NCI-H524 (cell line): ENCODE measurements around the gene NELFB.
A peak's percentile ranks its signal among the peaks of the same experiment; 100 is the strongest.

Experiments used
- DNase-seq, 2 experiments: peaks; one replicate each; lab custom pipeline; 2025; lab: John Stamatoyannopoulos, UW

Gene NELFB

DNA sequence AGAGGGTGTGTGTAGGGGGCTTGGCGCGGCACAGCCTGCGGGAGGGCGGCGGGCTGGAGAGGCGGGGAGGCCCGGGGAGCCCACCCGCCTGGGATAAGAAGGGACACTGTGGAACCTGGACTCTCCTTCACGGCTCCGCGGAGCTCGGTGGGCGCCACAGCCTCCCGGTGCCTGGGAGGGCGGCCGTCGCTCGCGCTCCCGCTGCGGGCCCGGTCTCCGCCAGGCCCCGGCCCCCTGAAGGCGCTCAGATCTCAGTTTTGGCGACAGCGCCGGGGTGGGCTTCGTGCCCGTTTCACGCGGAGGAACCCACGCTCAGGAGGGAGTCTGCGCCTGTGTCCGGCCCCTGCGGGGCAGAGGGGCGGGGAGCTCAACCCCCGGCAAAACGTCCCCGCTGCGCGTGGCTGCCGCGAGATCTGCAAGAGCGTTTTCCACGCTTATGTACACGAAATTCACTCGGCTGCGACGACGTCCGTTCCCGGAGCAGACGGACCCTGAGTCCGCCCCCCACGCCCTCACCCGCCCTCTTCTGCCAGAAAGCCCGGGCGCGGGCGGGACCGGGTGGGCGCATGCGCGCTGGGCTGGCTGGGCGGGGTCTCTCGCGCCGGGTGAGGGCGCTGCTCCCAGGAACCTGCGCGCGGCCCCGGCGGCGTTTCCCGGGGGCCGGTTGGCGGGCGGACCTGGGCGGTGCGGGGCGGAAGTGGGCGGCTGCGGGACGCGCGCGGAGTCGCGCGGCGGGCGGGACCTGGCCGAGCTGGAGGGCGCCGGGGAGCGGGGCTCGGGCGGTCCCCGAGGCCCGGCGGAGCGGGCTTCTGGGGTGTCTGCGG, at the start of gene NELFB:
Gene NELFB (plus strand): TSS at position 704 of the 824 bp plus-strand sequence.
- DNase-seq = peak; percentile 77 to 89

DNA sequence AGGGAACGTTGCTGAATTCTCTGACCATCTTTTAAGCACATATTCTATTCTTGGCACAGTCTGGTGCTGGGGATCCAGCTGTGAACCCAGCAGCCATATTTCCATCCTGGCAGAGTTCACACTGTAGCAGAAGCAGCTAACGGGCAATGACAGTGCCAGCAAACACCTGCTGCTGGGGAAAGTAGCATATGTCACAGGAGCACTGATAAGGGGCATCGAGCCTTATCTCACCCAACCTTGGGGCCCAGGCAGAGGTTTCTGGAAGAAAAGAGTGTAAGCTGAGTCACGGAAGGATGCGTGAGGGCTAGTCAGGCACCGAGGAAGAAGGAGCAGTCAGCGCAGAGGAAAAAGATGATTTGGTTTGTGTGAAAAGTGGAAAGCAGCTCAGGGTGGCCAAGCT, 48.5 kb upstream of the NELFB start:
- DNase-seq = no peak

DNA sequence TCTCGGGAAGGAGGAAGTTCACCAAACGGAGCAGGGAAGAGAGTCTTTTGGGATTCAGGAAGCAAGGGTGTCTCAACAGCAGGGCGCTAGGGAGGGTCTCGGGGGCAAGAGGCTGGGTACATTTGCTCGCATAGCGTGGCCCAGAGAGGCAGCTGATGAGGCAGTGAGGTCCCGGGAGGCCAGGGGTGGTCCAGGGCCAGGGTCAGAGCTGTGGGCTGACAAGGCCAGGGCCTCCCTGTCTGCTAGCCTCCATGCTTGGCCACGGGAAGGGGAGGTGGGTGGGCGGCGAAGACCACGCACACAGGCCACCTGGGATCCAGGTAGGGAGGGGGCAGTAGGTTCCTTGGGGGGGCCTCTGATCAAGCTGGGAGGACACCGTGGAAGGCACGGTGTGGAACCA, 43.6 kb upstream of the NELFB start:
- DNase-seq = no peak

DNA sequence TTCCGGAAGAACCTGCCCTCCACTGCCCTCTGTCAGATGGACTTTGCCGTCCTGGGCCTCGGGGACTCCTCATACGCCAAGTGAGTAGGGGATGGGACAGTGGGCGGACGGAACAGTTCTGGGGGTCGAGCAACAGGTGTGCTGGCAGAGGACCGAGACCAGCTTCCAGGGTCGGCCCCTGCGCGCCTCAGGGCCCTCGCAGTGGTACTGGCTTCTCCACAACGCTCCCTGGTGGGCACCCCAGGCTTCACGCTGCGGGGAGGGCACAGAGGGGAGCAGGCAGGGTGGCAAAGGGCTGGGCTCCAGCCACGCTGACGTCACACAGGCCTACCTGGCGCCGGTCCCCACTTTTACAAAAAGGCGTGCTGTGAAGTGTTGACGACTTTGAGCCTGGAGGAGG, 42.6 kb upstream of the NELFB start:
- DNase-seq = no peak

DNA sequence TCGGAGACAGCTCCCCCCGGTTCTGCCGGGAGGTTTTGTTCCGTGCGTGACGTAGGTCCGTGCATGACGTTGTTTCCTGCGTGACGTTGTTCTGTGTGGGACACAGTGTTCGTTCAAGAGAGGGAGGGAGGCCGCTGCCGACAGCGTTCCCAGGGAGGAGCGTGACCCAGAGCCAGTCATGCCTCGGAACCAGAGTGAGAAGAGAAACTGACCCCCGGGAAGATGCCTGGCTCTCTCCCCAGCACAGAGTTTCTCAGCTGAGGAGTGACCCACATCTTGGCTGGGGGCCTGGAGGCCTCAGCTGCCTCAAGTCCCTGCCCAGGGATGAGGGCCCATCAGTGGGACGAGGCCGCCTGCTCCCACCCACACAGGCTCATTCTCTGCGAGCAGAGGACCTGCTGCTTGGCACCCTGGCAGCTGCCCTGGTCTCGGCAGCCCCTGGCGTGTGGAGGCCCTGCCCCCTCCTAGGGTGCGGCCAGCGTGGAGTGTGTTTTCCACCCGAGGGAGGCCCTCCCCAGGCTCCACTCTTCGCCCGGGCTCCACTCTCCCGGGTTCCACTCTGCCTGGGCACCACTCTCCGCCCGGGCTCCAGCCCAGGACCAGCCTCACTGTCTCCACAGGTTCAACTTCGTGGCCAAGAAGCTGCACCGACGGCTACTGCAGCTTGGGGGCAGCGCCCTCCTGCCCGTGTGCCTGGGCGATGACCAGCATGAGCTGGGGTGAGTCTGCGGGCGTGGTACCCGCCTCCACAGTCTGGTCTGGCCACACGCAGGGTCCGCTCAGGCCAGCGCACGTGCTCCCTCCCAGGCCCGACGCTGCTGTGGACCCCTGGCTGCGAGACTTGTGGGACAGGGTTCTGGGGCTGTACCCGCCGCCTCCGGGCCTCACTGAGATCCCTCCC, 41.7 kb upstream of the NELFB start:
- no peak for DNase-seq

DNA sequence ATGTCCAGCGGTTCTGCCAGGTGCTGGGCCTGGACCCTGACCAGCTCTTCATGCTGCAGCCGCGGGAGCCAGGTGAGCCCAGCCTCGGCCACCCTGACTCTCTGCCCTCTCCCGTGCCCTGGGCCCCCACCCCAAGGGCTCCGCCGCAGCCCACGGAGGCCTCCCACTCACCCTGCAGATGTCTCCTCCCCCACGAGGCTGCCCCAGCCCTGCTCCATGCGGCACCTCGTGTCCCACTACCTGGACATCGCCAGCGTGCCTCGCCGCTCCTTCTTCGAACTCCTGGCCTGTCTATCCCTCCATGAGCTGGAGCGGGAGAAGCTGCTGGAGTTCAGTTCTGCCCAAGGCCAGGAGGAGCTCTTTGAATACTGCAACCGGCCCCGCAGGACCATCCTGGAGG, 40.5 kb upstream of the NELFB start:
- no peak for DNase-seq

DNA sequence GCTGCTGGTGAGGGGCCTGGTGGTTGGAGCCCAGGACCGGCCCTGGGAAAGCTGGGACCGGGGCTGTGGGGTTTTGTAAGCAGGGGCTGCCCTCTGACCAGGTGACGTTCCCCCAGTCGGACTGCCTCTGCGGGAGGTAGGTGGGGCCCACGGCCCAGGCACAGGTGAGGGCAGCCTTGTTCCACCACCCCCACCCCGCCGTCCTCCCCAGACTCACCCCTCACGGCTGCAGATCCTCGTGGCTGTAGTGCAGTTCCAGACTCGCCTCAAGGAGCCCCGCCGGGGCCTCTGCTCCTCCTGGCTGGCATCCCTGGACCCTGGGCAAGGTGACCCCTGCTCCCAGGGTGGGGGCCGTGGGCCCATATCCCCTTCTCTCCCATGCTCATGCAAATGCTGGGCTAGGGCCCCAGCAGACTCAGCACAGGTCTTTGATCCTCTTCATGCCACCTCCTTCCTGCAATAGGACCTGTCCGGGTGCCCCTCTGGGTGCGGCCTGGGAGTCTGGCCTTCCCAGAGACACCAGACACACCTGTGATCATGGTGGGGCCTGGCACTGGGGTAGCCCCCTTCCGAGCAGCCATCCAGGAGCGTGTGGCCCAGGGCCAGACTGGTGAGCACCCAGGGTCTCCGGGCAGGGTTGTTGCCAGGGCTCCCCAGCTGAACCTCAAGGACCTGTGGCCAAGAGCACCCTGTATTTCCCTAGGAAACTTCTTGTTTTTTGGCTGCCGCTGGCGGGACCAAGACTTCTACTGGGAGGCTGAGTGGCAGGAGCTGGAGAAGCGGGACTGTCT, 39.7 kb upstream of the NELFB start:
- DNase-seq = no peak

DNA sequence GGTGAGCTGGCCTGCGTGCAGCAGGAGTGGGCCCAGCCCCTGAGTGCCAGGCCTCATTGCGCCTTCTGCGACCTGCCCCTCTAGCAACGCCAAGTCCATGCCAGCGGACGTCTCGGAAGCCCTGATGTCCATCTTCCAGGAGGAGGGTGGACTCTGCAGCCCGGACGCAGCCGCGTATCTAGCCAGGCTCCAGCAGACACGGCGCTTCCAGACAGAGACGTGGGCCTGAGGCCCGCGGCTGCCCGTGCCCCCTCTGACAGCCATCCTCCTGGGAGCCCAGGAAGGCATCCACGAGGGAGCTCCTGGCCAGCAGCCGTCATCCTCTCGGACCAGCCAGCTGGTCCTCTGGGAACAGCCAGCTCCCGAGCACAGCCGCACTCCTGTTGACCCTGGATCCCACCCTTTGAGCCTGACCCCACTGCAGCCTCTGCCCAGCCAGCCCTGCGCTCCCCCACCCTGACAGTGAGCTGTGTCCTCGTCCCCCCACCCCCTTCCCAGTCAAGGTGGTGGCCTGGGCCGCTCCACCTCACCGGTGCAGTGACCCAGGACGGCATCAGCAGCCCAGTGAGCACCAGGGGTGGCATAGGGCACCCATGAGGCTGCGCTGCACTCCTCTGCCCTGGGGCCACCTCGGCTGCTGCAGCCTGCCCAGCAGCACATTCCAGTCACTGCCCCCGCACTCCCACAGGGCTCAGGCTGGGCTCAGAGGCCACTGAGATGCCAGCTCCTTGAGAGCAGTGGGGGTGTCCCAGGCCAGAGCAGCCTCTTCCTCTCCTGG, 38.8 kb upstream of the NELFB start:
- no peak for DNase-seq

DNA sequence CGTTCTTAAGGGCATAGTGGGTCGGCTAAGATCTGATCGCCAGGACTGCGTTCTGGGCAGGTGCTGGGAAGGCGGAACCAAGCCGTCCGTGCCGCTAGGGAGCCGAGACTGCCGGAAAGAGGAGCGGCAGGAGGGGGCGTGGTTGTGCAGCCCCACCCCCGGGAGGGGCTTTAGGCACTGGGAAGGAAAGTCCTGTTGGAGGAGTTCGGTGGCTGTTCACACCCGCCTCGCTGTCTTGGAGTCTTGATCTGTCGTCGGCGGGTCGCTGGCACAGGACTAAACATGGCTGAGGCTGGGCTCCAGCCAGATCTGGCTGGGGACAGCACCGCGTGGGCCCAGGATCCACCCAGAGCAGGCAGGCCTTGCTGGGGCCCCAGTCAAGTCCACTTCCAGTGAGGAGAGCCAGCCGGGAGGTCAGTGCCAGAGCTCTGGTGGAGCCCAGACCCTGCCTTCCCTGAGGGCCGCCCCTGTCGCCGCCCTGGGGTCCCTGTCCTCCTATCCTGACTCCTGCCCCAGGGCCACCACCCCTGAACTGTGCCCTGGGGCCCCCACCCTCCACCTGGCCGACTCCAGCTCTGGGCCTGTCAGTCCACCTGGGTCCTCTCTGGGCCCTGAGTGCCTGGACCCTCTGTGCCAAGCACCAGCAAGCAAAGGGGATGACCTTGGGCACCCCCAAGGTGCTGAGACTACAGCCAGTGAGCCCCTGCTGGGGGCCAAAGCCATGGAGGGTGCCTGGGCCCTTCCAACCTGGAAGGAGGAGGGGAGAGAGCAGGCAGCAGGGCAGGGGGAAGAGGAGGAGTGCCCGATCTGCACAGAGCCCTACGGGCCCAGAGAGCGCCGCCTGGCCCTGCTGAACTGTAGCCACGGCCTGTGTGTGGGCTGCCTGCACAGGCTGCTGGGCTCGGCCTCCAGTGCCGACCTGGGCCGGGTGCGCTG, 37.6 kb upstream of the NELFB start:
- no peak for DNase-seq

DNA sequence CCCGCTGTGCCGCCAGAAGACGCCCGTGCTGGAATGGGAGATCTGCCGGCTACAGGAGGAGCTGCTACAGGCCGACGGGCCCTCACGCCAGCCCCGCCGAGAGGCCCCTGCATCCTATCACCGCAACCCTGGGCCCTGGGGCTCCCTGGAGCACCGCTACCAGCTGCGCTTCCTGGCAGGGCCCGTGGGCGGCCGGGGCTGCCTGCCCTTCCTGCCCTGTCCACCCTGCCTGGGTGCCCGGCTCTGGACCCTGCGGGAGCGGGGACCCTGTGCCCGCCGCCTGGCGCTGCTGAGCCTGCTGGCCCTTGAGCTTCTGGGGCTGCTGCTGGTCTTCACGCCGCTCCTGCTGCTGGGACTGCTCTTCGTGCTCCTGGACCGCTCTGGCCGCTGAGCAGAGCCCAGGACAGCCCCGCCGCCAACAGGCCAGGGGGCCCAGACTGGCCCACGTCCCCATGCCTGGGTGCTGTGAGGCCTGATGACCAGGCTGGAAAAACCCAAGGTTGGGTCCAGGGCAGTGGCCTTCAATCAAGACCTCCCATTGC, 36.8 kb upstream of the NELFB start:
- no peak for DNase-seq

DNA sequence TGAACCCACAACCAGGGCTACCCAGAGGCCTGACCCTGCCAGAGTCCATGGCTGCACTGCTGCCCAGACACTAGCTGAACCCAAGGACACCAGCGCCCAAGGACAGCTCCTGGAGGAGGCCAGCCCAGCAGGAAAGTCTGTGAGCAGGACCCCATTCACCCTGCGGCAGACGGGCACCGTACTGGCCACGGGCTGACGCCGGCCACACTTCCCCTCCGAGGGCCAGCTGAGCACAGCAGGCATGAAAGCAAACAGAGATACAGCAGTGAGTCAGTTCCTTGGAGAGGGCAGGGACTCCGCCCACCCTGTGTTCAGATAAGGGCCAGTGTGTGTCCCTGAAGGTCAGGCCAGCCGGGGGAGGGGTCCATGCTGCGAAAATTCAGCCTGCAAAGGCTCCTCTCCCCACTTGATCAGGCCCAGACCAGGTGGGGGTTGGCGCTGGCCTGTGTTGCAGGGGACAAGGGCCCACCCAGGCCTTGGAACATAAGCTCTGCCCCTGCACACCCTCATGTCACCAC, 36.3 kb upstream of the NELFB start:
- no peak for DNase-seq

DNA sequence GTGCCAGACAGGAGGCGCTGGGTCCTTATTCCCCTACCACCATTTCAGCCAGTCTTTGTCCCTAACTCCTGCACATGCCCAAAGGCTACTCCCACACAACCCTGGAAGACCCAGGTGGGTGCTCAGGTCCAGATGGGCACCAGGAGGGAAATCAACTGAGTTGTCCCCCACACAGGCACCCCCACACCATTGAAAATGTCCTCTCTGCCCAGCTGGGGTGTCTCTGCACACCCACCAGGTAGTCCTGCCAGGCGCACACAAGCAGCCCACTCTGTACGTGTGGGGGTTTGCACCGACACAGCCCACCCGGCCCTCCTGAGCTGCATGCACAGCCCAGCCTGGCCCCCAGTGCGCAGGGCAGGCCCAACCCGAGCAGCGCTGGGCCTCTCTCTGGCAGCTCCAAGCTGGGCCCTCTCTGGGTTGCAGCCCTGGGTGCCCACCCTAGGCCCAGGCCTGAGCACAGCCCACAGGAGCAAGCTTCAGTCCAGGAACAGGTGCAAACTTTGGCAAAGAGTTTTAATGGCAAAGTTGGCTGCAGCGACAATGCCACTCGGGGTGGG, 35.3 kb upstream of the NELFB start:
- no peak for DNase-seq

DNA sequence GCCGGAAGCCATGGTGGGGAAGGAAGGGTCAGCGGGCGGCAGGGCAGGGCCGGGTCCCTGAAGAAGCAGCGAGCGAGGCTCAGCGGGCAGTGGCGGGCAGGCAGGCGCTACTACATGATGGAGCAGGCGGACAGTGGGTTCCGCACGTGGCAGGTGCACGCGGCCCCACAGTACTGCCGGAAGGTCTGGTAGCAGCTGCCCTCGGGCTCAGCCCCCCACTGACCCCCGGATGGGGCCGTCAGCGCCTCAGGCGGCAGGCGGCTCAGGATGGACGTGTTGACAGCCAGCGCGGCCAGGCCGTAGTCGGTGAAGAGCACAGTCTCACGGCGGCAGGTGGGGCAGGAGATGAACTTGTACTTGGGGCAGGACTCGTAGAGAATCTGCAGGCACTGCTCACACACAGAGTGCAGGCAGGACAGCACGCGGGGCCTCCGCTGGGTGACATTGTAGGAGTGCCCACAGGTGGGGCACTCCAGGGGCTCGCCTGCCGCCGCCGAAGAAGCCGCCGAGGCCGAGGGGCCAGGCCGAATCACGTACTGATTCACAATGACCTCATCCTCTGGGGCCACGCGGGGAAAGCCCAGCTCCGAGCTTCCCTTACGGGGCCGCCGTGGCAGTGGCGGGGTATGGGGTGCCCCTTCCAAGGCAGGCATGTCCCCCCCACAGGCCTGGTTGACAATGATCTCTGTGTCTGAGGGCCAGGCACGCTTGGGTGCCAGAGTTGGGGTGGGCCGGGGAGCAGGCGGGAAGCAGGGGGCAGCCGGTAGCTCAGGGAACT, 34.6 kb upstream of the NELFB start:
- no peak for DNase-seq

DNA sequence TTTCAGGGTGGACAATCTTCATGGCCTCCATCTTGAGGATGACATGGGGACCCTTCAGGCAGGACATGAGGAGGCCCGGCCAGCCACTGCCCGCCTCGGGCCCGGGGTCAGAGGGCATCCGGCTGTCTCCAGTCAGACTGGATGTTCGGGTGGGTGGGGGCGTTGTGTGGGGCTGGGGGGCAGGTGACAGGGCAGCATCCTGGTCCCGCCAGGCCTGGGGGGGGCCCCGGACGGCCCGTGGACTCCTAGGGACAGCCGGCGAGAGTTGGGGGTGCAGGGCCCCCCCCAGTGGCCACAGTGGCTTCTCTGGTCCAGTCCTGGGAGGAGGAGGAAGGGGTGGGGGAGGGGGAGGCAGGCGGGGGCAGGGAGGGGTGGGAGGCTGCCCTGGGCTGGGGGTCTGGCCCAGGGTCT, 34.0 kb upstream of the NELFB start:
- no peak for DNase-seq

DNA sequence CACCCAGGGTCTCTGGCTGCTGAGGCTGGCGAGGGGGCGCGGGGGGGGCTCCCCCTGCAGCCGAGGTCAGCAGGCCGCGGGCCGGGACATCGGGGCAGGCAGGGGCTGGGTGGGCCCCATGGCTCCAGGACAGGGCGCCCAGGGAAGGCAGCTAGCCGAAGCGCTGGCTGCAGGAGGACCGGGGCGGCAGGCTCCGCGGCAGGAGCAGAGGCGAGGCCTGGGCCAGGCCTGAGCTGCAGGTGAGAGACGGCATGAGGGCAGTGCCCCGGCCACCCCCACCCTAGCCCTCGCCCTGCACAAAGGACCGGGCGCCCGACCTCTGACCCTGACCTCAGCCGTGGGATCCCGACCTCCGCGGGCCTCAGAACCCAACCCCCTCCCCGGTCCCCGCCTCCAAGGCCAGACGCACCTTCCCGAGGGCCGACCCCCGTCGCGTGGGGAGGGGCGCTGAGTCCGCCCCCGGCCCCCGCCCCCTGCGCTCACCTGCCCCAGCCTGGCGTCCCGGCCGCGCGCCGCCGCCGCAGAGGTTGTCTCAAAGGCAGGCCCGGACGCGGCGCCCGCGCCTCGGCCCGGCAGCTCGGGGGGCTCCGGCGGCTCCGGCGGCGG, 33.5 kb upstream of the NELFB start:
- DNase-seq = no peak

DNA sequence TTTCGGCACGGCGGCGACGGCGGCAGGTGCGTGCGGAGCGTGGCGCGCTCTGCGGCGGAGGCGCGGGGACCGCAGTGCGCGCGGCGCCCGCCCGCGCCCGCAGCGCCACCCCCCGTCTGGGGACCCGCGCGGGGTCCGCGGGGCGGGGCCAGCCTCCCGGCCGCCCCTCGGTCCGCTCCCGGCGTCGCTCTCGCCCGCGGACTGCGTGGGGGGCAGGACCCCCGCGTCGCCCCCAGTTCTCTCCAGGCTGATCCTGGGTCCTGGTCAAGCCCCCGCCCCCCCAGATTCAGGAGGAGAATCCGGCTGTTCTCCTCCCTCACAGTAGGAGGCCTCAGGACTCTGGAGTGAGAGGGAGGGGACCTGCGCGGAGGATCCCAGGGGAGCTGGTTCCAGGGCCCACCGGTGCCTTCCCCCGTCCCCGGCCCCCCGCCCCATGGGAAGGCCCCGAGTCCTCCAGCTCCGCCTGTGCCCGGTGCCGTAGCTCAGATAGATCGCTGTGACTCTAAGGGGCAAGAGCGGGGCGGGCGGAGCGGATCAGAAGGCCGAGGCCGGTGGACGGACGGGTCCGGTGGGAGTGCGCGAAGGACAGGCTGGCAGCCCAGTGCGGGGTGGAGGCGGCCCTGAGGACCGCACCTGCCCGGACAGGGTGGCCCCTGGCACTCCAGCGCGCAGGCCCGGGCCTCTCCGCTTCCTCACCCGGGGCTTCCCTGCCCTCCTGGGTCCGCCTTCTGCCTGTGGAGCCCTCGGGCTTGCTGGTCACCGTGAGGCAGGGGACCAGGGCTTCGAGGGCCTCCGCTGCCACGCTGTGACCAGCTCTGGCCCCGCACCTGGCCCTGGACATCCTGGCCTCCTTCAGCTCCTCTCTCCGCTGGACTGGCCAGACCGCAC, 32.7 kb upstream of the NELFB start, which contains the start of gene RNF208:
Gene RNF208 (minus strand): TSS at position 51 of the 888 bp plus-strand sequence. CDS start 1,028 bp downstream, outside the sequence.
- peak in 1 of 2 experiments; percentile 54 for DNase-seq
